GOT3 (cell line): ENCODE measurements around the gene SLC5A3.

Experiments used
- DNase-seq: peaks from one replicate; lab custom pipeline; 2025; ENCODE audit warnings: mixed read lengths; lab: John Stamatoyannopoulos, UW

Gene SLC5A3

DNA sequence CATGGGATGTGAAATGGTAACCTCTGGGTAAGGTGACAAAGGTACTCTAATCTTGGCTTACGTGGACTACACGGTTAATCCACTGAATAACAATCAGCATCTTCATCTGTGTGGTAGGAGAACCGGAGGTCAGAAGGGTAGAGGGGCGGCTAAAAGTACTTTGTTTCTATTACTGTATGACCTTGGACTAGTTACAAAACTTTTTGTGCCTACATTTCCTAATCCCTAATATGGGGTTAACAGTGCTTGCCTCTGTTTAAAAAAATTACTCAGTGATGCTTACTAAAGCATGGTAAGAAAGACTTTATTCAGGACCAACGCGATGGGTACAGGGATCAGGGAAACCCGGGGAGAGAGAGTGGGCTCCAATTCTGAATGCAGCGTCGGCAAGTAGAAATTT is 1.7 kb upstream of the SLC5A3 start:
- DNase-seq = no peak

DNA sequence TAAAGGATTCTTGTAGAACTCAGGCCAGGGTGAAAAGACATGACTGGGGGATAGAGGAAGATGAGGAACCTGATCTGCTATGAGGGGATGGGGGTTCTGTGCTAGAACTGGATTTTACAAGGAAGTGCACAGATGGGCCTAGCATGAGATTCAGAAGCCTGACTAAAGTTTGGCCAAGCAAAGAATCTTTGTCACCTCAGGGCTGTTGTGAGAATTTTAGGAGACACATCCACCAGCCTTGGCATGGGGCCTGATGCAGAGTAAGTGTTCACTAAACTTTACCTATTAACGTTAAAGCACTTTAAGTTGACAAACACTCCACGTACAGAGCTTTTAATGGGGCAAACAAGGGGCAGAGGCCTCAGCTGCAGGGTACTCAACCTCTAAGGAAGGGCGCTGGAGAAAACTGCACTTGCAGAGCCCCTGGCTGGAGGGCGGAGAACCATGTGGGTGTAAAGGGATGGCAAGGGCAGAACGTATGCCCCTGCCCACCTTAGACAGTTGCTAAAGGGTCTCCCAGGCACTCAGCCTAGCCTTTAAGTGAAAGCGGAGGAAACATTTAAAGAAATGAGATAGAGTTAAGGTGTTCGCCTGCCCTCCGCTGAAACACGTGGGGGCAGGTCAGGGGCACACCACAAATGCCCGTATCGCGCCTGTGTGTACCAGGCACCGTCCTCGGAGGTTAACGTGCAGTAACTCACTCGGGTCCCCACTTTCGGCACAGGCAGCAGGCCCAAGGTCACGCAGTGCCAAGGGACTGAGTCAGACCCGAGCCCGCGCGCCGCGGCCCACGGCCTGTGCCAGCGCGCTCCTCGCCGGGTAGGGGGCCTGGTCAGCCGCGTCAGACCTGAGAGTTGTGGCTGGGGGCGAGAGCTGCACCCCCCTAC is 990 bp upstream of the SLC5A3 start:
- no peak for DNase-seq

DNA sequence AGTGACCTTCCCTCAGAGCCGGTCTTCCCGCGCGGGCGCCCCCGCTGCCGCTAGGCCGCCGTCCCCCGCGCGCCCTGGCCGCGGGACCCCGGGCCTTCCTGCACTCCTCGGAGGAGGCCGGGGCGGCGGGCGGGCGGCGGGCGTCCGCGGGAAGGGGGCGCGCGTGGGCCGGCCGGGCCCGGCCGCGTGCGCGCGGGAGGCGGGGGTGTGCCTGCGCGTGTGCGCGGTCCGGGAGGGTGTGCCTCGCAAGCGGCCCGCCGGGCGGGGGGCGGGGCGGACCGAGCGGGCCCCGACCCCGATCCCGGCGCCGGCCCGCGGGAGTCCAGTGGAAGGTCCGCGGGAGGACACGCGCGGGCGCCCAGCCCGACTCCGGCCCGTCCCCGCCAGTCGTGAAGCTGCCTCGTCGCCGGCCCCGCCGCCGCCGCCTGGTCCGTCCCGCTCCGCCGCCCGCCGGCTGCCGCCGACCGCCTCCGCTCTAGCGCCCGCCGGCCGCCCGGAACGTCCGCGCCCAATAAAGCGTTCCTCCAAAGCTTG is 438 bp downstream of the SLC5A3 start:
- DNase-seq = no peak

DNA sequence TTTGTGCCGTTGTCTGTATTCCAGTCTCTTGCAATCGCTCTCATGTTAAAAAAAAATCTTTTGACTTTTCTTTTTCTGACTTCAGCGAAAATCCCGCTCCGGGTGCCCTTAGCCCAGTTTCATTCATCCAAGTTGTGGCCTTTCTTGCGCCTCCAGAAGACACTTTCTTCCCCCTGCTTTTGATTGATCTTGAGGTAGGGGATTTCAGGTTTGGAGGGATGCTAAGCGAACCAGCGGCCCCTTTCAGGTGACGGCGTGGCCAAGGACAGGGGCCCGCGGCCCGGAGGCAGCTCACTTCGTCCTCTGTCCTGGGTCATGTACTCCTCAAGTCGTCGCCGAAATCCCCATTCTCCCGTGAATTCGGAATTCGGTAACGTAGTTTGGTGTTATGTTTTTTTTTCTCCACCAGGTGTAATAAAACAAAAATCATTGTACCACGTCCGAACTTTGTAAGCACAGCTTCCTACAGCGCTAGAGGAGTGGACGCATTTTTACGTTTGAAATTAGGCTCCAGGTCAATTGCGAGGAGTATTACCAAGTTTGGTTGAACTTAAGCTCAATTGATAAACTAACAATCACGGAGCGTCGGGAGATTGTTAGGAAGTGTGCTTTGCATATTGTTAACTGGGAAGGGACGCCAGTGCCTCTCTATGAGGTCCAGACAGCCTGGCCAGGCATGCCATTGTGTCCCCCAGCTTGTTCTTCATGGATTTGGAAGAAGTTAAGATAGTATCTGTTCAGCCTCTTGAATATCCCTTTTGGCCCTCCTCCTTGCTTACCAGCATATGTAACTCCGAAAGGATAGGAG is 1.1 kb downstream of the SLC5A3 start:
- DNase-seq = no peak

DNA sequence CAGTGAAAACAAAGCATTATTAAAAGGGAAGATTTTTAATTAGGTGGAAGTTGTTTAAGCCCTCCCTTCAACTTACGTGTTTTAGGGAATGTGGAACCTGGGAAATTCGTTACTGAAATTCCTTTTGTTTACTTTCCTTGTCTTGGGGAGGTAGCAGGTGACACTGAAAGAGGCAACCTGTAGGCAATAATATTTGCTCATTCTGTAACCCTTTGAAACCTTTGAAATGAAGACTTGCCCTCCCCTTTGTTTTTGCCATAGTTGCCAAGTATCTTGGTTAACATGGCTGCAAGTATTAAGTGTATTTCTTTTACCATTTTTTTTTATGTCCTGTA is 1.7 kb downstream of the SLC5A3 start:
- DNase-seq = no peak

DNA sequence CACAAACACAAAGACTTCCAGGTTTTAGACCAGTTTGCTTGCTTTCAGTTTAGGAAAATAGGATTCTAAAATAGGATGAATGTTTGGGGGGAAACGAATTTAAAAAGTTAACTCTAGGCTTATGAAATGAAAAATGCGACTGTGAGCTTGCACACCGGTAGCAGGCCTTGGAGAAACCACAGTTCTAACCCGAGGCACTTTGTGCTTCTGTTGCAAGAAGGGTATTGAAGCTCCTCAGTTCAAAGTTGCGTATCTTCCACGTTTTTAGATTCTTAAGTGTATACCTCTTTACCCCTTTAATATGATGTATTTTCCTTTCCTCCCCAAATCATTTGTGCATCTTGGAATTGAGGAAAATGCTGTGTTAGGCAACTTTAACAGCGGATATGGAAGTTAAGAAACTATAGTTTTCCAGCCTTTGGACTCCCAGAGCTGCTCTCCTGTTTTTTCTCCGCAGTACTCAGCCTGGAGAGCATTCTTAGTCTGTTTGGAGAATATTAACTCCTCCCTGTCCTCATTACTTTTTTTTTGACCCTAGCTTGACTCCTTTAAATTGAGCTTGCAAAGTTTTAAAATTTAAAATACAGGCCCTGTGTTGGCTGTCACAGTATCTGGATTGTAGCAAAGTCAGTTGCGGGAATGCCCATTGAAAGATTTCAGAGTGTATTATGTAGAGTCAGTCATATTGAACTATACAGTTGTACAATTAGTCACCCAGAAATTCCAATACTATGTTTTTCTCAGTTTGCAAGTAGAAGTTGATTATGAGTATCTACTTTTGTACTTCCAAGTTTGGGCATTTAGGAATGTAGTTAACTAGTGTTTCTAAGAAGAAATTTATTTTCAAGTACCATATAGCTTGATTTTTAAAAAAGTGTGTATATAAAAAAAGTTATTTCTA is 2.6 kb downstream of the SLC5A3 start:
- DNase-seq = no peak

DNA sequence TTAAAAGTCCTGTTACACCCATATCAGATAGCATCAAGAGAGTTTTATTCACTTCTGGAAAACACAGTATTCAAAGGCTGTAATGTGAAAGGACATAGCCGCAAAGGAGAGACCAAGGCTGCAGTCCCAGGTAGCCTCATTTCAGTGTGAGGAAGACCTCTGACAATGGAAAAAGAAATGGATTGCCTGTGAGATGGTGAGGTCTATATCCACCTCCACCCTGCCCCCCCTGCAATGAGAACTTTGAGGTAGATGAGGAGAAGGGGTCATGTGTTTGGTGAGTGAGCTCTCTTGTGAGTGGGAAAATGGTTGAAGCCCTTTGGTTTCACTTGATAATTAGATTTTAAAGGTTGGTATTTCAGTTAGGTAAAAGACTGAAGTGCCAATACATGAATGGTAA is 3.5 kb downstream of the SLC5A3 start:
- DNase-seq = no peak

DNA sequence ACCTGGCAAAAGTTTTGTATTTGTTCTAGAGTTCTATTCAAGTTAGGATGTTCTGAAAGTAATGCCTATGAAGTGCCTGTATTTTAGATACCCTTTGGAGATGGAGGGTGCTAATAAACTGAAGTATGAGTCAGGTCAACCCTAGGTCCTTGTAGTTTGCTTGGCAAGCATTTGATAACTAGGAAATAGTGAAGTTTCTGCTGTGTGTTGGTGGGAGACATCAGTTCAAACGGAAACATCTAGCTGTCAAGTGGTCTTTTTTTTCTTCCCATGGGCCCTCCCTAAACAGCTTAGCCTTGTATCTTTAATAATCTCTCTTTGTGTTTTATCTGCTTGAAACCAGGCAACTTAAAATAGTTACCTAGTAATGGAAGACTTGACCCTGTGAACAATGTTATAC is 4.5 kb downstream of the SLC5A3 start:
- DNase-seq = no peak

DNA sequence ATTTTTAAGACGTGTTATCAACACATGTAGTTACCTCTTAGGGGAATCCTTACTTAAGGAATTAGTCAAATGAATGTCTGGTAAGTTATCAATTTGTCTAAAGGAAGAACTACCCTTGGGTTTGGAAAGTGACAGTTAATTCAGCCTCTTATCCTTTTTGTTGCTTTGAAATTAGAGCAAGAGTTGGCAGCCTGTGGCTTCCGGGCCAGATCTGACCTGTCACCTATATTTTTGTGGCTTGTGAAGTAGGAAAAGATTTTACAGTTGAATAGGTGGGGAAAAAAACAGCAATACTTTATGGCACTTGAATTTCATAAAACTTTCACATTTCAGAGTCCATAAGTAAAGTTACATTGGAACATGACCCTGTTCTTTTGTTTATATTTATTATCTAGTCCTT is 5.5 kb downstream of the SLC5A3 start:
- no peak for DNase-seq

DNA sequence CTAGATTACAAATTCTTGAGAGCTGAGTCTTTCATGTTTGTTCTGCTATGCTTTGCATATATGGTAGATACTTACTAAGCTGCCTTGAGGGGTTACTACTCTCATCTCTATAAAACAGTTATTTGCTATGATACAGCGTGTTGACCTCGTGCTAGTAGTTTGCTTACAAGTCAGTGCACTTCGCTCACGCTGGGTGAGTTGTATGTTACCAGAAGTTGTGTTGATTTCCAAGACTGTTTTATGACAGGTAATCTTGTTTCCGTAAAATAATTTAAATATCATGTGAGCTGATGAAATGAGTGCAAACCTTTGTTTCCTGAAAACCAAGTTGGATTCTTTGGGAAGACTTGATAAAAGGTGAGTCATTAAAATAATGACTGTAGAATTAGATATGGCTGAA is 7.3 kb downstream of the SLC5A3 start:
- no peak for DNase-seq

DNA sequence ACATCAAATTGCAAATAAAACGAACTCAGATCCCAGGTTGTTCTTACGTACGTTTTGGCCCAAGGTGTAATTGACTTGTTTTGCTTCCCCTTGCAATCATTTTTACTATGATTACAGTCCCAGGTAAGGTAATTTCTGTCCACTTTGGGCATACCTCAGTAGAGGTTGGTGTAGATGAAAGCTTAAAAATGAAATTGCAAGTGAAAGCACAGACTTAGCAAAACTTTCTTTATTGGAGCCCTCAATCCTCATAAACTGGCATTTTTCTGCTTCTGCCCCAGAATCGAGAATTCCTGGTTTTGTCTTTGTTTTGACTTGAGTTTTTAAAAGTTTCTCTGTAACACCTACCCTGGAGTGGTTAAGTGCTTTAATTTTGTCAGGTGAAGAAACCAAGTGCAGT is 9.4 kb downstream of the SLC5A3 start:
- DNase-seq = no peak

DNA sequence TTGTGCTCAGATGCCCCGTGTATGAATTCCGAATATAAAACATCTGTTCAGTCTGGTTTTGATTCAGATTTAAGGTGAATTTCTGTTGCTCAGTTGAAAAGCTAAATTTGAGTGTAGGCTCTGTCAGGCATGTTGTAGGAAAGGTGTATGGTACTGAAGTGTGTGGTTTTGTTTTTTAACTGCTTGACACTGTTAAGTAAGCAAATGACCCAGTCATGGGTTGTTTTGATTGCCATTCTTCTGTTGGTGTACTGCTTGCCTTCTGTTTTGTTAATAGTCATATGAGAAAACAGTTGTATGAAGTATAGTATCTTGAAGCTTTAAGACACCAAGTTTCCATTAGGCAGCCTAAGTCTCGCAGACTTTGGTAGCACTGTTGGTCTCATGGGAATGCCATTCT is 10.0 kb downstream of the SLC5A3 start:
- no peak for DNase-seq

DNA sequence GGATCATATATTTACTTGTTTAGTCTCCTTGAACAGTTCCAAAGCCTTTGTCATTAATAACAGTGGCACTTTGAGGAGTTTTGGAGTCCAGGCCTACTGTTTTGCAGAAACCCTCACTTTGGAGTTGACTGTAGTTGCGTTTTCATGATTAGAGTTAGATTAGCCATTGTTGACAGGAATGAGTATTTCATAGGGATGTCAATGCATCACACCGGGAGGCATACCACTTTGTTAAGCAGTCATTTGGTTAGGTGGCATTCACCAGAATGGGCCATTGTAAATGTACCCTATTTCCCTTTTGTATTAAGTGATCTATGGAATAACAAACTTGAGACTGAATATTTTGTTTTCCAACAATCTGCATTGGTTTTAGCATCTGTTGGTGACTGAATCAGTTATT is 11.8 kb downstream of the SLC5A3 start:
- no peak for DNase-seq

DNA sequence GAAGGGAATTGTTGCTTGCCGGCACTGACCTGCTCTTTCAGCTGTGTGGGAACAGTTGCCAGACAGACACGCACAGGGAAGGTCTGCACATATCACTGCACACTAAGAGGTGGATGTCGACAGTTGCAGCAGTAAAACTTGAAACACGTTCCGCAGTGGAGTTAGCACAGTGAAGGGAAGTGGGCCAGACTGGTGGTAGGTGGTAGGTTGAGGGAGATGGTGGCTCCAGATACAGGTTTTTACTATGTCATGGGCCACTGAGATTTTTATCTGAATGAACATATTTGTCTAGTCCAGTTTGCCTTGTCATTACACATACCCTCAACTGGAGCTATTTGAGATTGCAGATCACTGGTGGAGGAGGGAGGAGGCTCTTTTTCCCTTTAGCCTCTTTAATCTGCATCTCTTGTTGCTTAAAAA is 13.5 kb downstream of the SLC5A3 start:
- no peak for DNase-seq

DNA sequence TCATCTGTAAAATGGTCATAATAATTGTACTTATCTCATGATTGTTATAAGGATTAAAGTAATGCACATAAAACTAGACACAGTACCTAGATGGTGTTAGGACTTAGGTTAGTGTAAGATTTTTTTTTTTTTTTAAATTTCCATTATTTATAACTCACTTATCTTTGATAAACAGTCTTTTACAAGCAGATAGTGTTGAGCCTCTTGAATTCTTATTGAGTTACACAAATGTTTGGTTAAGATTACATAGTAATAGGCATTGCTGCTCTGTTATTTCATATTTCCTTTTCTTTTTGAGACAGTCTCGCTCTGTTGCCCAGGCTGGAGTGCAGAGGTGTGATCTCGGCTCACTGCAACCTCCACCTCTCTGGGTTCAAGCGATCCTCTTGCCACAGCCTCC is 15.4 kb downstream of the SLC5A3 start:
- DNase-seq = no peak

DNA sequence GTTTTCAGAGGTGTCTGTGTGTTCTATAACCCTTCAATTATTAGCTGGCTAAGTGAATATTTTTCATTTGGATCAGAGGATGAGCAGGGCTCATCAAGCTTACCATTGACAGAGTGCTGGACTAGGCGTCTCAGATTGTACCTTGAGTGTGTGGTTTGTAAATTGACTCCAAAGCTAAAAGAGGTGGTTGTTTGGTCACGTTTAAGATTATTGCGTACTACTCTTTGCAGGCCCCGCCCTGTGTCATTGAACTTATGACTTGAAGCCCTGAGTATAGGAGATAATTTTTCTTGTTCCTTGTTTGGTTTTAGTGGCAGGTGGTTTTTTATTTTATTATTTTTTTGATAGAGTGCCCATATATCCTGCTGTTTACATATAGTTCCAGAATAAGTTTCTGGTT is 17.7 kb downstream of the SLC5A3 start:
- no peak for DNase-seq

DNA sequence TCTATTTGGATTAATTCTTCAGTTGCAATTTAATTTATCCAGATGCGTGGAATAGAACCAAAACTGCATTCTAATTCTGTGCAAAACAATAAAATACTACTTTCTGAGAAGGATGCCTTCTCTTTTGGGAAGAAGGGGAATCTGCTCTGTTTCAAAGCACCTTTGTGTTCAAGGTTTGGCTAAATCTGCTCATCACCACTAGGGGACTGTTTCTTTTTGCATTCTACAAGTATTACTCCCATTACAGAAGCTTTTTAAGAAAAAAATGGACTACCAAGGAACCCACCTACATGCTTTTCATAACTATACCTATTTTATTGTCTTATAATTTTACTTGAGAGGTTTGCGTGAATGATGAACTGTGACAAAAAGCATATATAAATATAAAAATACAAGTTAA is 18.2 kb downstream of the SLC5A3 start:
- no peak for DNase-seq

DNA sequence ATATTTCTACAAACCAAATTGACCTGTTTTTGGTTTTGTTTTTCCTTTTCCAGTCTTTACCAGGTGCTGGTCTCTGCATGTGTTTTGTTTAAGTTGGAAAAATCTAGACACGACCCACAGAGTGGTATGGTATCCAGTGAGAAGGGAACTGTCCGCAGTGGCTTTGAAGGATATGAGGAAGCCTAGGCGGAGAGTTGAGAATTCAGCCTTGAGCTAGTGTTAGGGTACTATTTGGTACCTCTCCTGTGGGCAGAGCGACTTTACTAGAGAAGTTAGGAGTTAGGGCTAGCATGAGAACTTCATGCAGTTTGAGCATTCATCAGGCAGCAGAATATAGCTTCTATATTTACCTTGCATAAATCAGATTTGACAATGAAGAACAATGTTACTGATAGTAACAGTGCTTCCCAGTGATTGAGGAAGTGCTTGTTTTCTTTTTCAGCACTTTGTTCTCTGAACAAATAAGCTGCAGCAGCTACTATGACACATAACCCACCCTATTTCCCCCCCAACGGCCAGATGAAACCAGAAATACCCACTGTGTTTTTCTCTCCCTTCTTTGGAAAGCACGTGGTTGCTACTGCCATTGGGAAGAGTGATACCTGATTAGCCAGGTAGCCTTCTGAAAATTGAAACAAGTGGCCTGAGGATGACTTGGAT is 19.0 kb downstream of the SLC5A3 start:
- no peak for DNase-seq

DNA sequence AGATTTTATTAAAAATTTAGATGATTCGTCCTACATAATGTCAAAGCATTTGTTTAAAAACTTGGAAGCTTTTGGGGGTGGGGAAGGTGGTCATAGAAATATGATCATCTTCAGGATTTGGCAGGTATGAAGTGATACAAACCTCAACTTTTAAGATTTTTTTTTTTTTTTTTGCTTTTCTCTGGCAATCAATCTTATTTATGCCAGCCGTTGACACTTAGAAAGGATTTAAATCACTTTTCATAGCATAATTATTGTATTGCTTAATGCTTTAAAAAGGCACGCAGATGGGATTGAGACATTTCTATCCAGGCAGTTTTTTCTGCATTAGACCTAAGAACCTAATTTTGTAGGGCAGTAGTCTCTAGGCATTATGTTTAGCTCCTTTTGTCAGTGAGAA is 19.7 kb downstream of the SLC5A3 start:
- DNase-seq = no peak

DNA sequence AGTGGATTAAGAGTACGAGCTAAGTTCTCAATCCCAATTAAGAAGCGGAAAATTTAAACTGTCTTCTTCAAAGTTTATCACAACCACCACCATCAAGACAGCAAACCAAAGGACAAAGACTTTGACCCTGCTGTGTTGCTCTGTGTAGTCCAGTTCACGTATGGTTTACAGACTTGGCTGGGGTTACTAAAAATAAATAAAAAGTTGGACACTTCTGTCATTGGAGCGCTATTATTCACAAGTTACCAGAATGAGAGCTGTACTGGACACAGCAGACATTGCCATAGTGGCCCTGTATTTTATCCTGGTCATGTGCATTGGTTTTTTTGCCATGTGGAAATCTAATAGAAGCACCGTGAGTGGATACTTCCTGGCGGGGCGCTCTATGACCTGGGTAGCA is 21.6 kb downstream of the SLC5A3 start:
- no peak for DNase-seq

DNA sequence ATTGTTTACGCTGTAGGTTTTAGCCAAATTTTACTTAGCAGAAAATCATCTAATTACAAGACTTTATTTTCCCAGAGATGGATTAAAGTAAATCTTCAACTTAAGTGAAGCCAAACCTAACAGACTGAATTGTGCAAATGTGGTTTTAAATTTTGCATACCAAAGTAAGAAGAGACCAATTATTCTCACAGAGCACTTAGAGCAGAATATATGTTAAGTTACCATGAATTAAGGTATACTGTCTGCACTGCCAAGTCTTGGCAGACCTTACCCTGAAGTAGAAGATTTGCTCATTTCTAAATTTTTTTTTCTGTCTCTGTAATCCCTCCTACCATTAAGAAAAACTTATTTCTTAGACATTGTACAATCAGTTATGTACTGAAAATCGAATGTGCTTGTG is 24.1 kb downstream of the SLC5A3 start:
- no peak for DNase-seq

DNA sequence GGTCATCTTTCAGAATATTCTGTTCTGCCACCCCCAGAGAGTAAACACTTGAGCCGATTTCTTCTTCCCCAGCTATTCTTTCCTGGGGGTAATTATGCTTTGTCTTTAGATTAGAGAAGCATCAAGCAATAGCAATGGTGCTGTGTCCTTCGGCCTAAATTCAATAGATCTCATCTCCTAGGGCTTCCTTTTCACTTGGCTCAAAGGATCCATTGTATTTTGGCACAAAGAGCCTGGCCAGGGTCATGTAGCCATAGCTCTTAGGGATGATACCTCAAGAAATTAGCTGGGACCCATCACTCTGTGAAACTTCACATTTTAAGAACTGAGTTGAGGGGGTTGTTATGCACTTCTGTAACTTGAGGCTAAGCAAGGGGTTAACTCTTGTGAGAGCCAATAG is 27.0 kb downstream of the SLC5A3 start:
- DNase-seq = no peak
